Fibroblast of lung (primary cell): ENCODE measurements around the gene ZNRD2. TPM values are rescaled to one million over a fixed set of nuclear protein-coding genes. Genes with fewer than 3 reads are reported as not detected.
A peak's percentile ranks its signal among the peaks of the same experiment; 100 is the strongest.

ENCODE experiments used
- DNase-seq, 2 donors: peaks; one replicate each; pipeline versions ENCODE4 v3.0.0 to v3.0.0-alpha.2; 2010; ENCODE audit warnings: low read depth in 2 of 2
- H2AFZ ChIP-seq: 2 replicates; pipeline ENCODE4 v1.5.1; 2012; ENCODE audit warnings: low read length, control low read depth, inconsistent platforms
- H3K27ac ChIP-seq: 2 replicates; pipeline ENCODE4 v1.5.1; 2011; ENCODE audit warnings: low read length, control low read depth; ENCODE audit not compliant: insufficient read depth
- H3K27me3 ChIP-seq: 2 replicates; pipeline ENCODE4 v1.5.1; 2011; ENCODE audit warnings: mild to moderate bottlenecking, low read length; ENCODE audit not compliant: control insufficient read depth, insufficient read depth
- H3K36me3 ChIP-seq: 2 replicates; pipeline ENCODE4 v1.5.1; 2011; ENCODE audit warnings: low read length; ENCODE audit not compliant: control insufficient read depth, insufficient read depth
- H3K4me1 ChIP-seq: 2 replicates; pipeline ENCODE4 v1.5.1; 2011; ENCODE audit warnings: low read length; ENCODE audit not compliant: control insufficient read depth, insufficient read depth; ENCODE audit errors: extremely low read depth
- H3K4me2 ChIP-seq: 2 replicates; pipeline ENCODE4 v1.5.1; 2011; ENCODE audit warnings: low read length, control low read depth; ENCODE audit not compliant: insufficient read depth; ENCODE audit errors: extremely low read depth
- H3K4me3 ChIP-seq, 4 experiments: fragments of 200-600 bp in 1 of 4; sonication (generic) in 1 of 4; replicated peaks in 1 of 4; 2 replicates each; pipeline ENCODE4 v1.5.1; 2011 to 2016; ENCODE audit warnings: low read length in 4 of 4, low read depth in 3 of 4, mild to moderate bottlenecking in 3 of 4, control low read depth in 2 of 4, inconsistent platforms in 1 of 4, mixed read lengths in 1 of 4; ENCODE audit not compliant: insufficient read depth in 1 of 4; ENCODE audit errors: control extremely low read depth in 1 of 4
- H3K79me2 ChIP-seq: 2 replicates; pipeline ENCODE4 v1.5.1; 2012; ENCODE audit warnings: mild to moderate bottlenecking, low read length, inconsistent platforms; ENCODE audit not compliant: control insufficient read depth, insufficient read depth
- H3K9ac ChIP-seq: 2 replicates; pipeline ENCODE4 v1.5.1; 2011; ENCODE audit warnings: mild to moderate bottlenecking, low read length, control low read depth; ENCODE audit not compliant: insufficient read depth
- H3K9me3 ChIP-seq: 2 replicates; pipeline ENCODE4 v1.5.1; 2012; ENCODE audit warnings: low read depth, low read length; ENCODE audit not compliant: control insufficient read depth, insufficient read depth
- H4K20me1 ChIP-seq: 2 replicates; pipeline ENCODE4 v1.5.1; 2011; ENCODE audit warnings: low read length; ENCODE audit not compliant: control insufficient read depth, insufficient read depth; ENCODE audit errors: extremely low read depth
- CTCF ChIP-seq, 2 donors: IDR thresholded peaks in 1 of 2; conservative IDR thresholded peaks in 1 of 2; 1 replicate in 1 of 2; 2 replicates in 1 of 2; pipeline ENCODE4 v1.5.1; 2011 to 2012; ENCODE audit warnings: low read length in 2 of 2, control low read depth in 1 of 2, inconsistent platforms in 1 of 2, low read depth in 1 of 2, mild to moderate bottlenecking in 1 of 2
- EZH2 ChIP-seq: IDR thresholded peaks from 2 replicates; pipeline ENCODE4 v1.5.1; 2012; ENCODE audit warnings: low read length, control low read depth, mild to moderate bottlenecking; ENCODE audit errors: missing control alignments
- polyA plus RNA-seq, 2 donors: library from polyadenylated mRNA; depleted of rRNA in 1 of 2; stranded (reverse) in 1 of 2; unstranded in 1 of 2; fragments of >200 nt; gene quantifications; 2 replicates each; pipeline ENCODE4 v1.2.1, GENCODE V29; 2011 to 2012; ENCODE audit warnings: missing spikeins in 1 of 2
- total RNA-seq: library from RNA; depleted of rRNA; stranded (reverse); fragments of >200 nt; gene quantifications from 2 replicates; pipeline ENCODE4 v1.2.1, GENCODE V29; 2014

The ZNRD2 gene
- total and polyA plus RNA-seq, 2 donors (not counting 1 experiment from before 2014, with no cell fraction given): 20.8 to 25.8 TPM

- H3K9ac ChIP-seq: peak overlapping the region; percentile 71
- peaks cover 27% of the 10 kb centered on the region for H3K79me2 ChIP-seq
- H3K27me3 ChIP-seq: no peaks in the 10 kb centered on the region
- H3K27ac ChIP-seq: peak overlapping the region; percentile 80
- DNase-seq: no peak
- no peaks in the 10 kb centered on the region for H4K20me1 ChIP-seq
- H3K4me3 ChIP-seq: peak overlapping the region; percentile 55 to 79 (median 60)
- H3K4me2 ChIP-seq: peak overlapping the region; percentile 99
- no peak overlapping the region for H2AFZ ChIP-seq
- peaks cover 18% of the 10 kb centered on the region for H3K36me3 ChIP-seq
- peaks cover 41% of the 10 kb centered on the region for H3K4me1 ChIP-seq
- H3K9me3 ChIP-seq: no peaks in the 10 kb centered on the region
- no peak for TF ChIP-seq EZH2
- no peak for TF ChIP-seq CTCF (conservative IDR thresholded peaks at IDR 0.05 in 1 of 2, IDR thresholded peaks at IDR 0.05 in 1 of 2; ENCODE audit: low read depth in 1 of 2, low read length in 2 of 2)
Observed at GRCh38 chr11:65576232-65576866, 6.1 kb downstream of the ZNRD2 start.

- peak overlapping the region; percentile 80 for H3K27ac ChIP-seq
- no peaks in the 10 kb centered on the region for H3K9me3 ChIP-seq
- peaks cover 22% of the 10 kb centered on the region for H3K79me2 ChIP-seq
- peaks cover 34% of the 10 kb centered on the region for H3K4me1 ChIP-seq
- no peak overlapping the region for H2AFZ ChIP-seq
- H3K4me2 ChIP-seq: peak overlapping the region; percentile 99
- no peaks in the 10 kb centered on the region for H3K27me3 ChIP-seq
- H4K20me1 ChIP-seq: no peaks in the 10 kb centered on the region
- peak overlapping the region; percentile 55 to 79 (median 60) for H3K4me3 ChIP-seq
- no peak for TF ChIP-seq CTCF (conservative IDR thresholded peaks at IDR 0.05 in 1 of 2, IDR thresholded peaks at IDR 0.05 in 1 of 2; ENCODE audit: low read depth in 1 of 2, low read length in 2 of 2)
- no peak for TF ChIP-seq EZH2
- H3K9ac ChIP-seq: peak overlapping the region; percentile 71
- peaks cover 24% of the 10 kb centered on the region for H3K36me3 ChIP-seq
- peak; percentile 59 to 69 for DNase-seq
Observed at GRCh38 chr11:65576867-65577755, 6.8 kb downstream of the ZNRD2 start.

GRCh38 chr11:65577756-65578109 is 7.5 kb downstream of the ZNRD2 start:
- no peaks in the 10 kb centered on the region for H3K27me3 ChIP-seq
- no peak for DNase-seq
- no peaks in the 10 kb centered on the region for H3K9me3 ChIP-seq
- H3K79me2 ChIP-seq: peaks cover 21% of the 10 kb centered on the region
- peak overlapping the region; percentile 80 for H3K27ac ChIP-seq
- peak overlapping the region; percentile 99 for H3K4me2 ChIP-seq
- peak overlapping the region; percentile 71 for H3K9ac ChIP-seq
- no peak for TF ChIP-seq CTCF (conservative IDR thresholded peaks at IDR 0.05 in 1 of 2, IDR thresholded peaks at IDR 0.05 in 1 of 2; ENCODE audit: low read depth in 1 of 2, low read length in 2 of 2)
- TF ChIP-seq EZH2: no peak
- H3K4me3 ChIP-seq: peak overlapping the region in 1 of 4 experiments; percentile 65
- no peaks in the 10 kb centered on the region for H4K20me1 ChIP-seq
- peaks cover 24% of the 10 kb centered on the region for H3K36me3 ChIP-seq
- no peak overlapping the region for H2AFZ ChIP-seq
- peaks cover 34% of the 10 kb centered on the region for H3K4me1 ChIP-seq
